ENCODE measurements around the gene KIDINS220. TPM values are rescaled to one million over a fixed set of nuclear protein-coding genes. Genes with fewer than 3 reads are reported as not detected.
A peak's percentile ranks its signal among the peaks of the same experiment; 100 is the strongest.

Gene KIDINS220
- total and polyA plus RNA-seq, 2 of the 13 experiments (the other 11 are each of a cell fraction or from before 2014, with no cell fraction given) = 25.2 to 32.3 TPM

DNA sequence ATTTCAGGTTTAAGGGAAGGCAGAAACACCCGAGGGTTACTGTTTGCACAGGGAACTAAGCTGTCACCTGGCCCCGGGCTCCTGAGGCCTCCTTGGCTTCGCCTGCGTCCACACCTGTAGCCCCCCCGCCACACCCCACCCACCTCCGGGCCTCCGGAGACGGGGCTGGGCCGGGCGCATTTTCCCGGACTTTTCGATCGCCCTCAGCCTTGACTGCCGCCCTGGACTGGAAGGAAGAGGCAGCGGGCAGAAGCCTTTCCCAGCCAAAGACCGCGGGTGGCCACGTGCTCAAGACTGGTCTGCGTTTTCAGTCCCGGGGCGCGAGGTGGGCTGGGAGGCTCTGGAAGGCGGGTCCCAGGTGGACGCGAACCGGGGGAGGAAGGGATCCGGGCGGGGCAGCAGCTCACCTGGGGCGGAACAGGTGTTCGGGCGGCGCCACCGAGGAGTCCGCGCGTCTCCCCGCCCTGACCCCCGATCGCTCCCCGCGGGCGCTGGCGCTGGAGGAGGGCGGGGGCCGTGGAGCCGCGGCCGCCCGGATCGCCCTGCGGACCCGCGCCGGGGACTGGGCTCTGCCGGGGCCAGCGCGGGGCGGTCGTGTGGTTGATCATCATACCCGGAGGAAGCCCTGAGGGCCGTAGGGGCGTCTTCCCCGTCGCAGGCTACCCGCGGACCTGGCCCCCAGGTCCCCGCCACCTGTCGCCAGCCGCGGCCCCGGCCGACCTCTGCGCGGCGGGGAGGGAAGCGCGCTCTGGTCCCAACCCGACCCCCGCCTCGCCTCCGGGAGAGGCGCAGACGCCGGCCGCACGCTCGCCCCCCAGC, 152.3 kb downstream of the KIDINS220 start (continued):
- TF ChIP-seq ZNF83 (CRISPR knock-in tag; IDR thresholded peaks at IDR 0.05; ENCODE audit: borderline replicate concordance) = 0 out of 2 replicates have a peak, but pooled peaks have one; percentile 22
- TF ChIP-seq GTF3A (CRISPR knock-in tag; conservative IDR thresholded peaks at IDR 0.05) = no peak; the same call in 1 of the 2 replicates
- peak; percentile 41; the same call in 1 of the 2 replicates for TF ChIP-seq ZNF672 (CRISPR knock-in tag; IDR thresholded peaks at IDR 0.05)
- no peak for TF ChIP-seq ATF1 (CRISPR knock-in tag; IDR thresholded peaks at IDR 0.05)
- TF ChIP-seq, protein P1, sequence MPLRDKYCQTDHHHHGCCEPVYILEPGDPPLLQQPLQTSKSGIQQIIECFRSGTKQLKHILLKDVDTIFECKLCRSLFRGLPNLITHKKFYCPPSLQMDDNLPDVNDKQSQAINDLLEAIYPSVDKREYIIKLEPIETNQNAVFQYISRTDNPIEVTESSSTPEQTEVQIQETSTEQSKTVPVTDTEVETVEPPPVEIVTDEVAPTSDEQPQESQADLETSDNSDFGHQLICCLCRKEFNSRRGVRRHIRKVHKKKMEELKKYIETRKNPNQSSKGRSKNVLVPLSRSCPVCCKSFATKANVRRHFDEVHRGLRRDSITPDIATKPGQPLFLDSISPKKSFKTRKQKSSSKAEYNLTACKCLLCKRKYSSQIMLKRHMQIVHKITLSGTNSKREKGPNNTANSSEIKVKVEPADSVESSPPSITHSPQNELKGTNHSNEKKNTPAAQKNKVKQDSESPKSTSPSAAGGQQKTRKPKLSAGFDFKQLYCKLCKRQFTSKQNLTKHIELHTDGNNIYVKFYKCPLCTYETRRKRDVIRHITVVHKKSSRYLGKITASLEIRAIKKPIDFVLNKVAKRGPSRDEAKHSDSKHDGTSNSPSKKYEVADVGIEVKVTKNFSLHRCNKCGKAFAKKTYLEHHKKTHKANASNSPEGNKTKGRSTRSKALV (CRISPR knock-in tag; IDR thresholded peaks at IDR 0.05) = 0 out of 2 replicates have a peak, but pooled peaks have one; percentile 32
- 0 out of 2 replicates have a peak, but pooled peaks have one; percentile 18 for TF ChIP-seq NR2C2 (CRISPR knock-in tag; IDR thresholded peaks at IDR 0.05; ENCODE audit: borderline replicate concordance)
- peak; percentile 68; the same call in 1 of the 2 replicates for TF ChIP-seq ZNF17 (CRISPR knock-in tag; IDR thresholded peaks at IDR 0.05)
- TF ChIP-seq FLYWCH1 (CRISPR knock-in tag; IDR thresholded peaks at IDR 0.05) = peak; percentile 72; the same call in 1 of the 2 replicates
- TF ChIP-seq, protein P2, sequence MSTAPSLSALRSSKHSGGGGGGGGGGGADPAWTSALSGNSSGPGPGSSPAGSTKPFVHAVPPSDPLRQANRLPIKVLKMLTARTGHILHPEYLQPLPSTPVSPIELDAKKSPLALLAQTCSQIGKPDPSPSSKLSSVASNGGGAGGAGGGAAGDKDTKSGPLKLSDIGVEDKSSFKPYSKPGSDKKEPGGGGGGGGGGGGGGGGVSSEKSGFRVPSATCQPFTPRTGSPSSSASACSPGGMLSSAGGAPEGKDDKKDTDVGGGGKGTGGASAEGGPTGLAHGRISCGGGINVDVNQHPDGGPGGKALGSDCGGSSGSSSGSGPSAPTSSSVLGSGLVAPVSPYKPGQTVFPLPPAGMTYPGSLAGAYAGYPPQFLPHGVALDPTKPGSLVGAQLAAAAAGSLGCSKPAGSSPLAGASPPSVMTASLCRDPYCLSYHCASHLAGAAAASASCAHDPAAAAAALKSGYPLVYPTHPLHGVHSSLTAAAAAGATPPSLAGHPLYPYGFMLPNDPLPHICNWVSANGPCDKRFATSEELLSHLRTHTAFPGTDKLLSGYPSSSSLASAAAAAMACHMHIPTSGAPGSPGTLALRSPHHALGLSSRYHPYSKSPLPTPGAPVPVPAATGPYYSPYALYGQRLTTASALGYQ (CRISPR knock-in tag; IDR thresholded peaks at IDR 0.05) = 0 out of 2 replicates have a peak, but pooled peaks have one; percentile 49
- TF ChIP-seq, protein P3, sequence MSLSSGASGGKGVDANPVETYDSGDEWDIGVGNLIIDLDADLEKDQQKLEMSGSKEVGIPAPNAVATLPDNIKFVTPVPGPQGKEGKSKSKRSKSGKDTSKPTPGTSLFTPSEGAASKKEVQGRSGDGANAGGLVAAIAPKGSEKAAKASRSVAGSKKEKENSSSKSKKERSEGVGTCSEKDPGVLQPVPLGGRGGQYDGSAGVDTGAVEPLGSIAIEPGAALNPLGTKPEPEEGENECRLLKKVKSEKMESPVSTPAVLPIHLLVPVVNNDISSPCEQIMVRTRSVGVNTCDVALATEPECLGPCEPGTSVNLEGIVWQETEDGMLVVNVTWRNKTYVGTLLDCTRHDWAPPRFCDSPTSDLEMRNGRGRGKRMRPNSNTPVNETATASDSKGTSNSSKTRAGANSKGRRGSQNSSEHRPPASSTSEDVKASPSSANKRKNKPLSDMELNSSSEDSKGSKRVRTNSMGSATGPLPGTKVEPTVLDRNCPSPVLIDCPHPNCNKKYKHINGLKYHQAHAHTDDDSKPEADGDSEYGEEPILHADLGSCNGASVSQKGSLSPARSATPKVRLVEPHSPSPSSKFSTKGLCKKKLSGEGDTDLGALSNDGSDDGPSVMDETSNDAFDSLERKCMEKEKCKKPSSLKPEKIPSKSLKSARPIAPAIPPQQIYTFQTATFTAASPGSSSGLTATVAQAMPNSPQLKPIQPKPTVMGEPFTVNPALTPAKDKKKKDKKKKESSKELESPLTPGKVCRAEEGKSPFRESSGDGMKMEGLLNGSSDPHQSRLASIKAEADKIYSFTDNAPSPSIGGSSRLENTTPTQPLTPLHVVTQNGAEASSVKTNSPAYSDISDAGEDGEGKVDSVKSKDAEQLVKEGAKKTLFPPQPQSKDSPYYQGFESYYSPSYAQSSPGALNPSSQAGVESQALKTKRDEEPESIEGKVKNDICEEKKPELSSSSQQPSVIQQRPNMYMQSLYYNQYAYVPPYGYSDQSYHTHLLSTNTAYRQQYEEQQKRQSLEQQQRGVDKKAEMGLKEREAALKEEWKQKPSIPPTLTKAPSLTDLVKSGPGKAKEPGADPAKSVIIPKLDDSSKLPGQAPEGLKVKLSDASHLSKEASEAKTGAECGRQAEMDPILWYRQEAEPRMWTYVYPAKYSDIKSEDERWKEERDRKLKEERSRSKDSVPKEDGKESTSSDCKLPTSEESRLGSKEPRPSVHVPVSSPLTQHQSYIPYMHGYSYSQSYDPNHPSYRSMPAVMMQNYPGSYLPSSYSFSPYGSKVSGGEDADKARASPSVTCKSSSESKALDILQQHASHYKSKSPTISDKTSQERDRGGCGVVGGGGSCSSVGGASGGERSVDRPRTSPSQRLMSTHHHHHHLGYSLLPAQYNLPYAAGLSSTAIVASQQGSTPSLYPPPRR (CRISPR knock-in tag; IDR thresholded peaks at IDR 0.05; ENCODE audit: borderline replicate concordance) = peak; percentile 34; the same call in 1 of the 2 replicates
- TF ChIP-seq MEF2D (CRISPR knock-in tag; IDR thresholded peaks at IDR 0.05) = peak; percentile 87
- TF ChIP-seq ZNF263 (CRISPR knock-in tag; IDR thresholded peaks at IDR 0.05) = 0 out of 2 replicates have a peak, but pooled peaks have one; percentile 20
- peak; percentile 73 for TF ChIP-seq SAP130 (CRISPR knock-in tag; IDR thresholded peaks at IDR 0.05; ENCODE audit: low read depth)
- no peak for TF ChIP-seq HMG20A (CRISPR knock-in tag; IDR thresholded peaks at IDR 0.05; ENCODE audit: borderline replicate concordance)
- TF ChIP-seq, protein P4, sequence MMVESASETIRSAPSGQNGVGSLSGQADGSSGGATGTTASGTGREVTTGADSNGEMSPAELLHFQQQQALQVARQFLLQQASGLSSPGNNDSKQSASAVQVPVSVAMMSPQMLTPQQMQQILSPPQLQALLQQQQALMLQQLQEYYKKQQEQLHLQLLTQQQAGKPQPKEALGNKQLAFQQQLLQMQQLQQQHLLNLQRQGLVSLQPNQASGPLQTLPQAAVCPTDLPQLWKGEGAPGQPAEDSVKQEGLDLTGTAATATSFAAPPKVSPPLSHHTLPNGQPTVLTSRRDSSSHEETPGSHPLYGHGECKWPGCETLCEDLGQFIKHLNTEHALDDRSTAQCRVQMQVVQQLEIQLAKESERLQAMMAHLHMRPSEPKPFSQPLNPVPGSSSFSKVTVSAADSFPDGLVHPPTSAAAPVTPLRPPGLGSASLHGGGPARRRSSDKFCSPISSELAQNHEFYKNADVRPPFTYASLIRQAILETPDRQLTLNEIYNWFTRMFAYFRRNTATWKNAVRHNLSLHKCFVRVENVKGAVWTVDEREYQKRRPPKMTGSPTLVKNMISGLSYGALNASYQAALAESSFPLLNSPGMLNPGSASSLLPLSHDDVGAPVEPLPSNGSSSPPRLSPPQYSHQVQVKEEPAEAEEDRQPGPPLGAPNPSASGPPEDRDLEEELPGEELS (CRISPR knock-in tag; IDR thresholded peaks at IDR 0.05) = peak; percentile 57; the same call in 1 of the 2 replicates
- 0 out of 2 replicates have a peak, but pooled peaks have one; percentile 31 for TF ChIP-seq ZNF253 (CRISPR knock-in tag; IDR thresholded peaks at IDR 0.05; ENCODE audit: borderline replicate concordance)
- TF ChIP-seq ZNF292 (CRISPR knock-in tag; IDR thresholded peaks at IDR 0.05; ENCODE audit: borderline replicate concordance, low read depth) = peak; percentile 83

All from HepG2 (cell line).